ENCODE measurements around the gene MKI67. TPM values are rescaled to one million over a fixed set of nuclear protein-coding genes. Genes with fewer than 3 reads are reported as not detected.

Gene MKI67
- total and polyA plus RNA-seq, 2 donors from 2014 or later: 0.04 to 2.4 TPM

DNA sequence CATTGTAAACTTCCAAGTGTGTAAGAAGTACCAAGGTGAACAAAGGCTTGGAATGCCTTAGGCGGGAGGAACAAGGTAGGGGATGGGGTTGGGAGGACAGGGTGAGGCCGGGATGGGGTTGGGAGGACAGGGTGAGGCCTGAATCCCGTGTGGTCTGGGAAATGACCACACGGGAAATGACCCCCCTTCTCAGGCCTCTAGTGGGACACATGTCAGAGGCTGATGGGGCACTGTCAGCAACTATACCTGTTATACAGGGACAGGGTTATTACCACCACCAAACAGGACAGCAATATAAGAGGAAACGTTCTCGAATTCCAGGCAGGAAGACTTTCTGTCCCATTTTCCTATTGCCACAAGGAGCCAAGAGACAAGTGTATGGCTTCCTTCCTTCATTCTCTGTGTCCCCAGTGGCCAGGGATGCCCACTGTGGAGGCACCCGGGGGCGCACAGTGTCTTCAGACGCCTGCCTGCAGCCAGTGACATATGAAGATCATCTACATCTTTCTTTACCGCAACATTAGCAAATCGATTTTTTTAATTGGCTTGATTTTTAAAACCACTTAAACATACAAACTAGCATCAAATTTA lies 1.3 kb downstream of the MKI67 start:
- Histone ChIP-seq H3K27ac (ENCODE audit: low read depth in 2 of 2, low read length in 2 of 2) (no peak overlapping the region), H3K4me3 (ENCODE audit: low read length in 3 of 3) (peak overlapping the region in 1 of 3 donors; percentile 50), H3K4me1 (ENCODE audit: control insufficient read depth in 2 of 3, insufficient read depth in 2 of 3, low read depth in 1 of 3, low read length in 3 of 3) (peaks cover 0 to 6% (median 0%) of the 10 kb centered on the region in 3 donors), H3K27me3 (ENCODE audit: control insufficient read depth, insufficient read depth, low read length) (no peaks in the 10 kb centered on the region), H3K9me3 (ENCODE audit: control insufficient read depth in 2 of 3, insufficient read depth in 1 of 3, low read length in 3 of 3) (no peaks in the 10 kb centered on the region), H3K36me3 (ENCODE audit: control insufficient read depth in 2 of 3, insufficient read depth in 3 of 3, low read length in 3 of 3) (no peaks in the 10 kb centered on the region), H3K9ac (ENCODE audit: low read length in 3 of 3) (peak overlapping the region in 1 of 3 donors; percentile 27)
- FAIRE-seq (no peak), DNase-seq (peak in 1 of 5 donors; percentile 1)
- intact Hi-C loops (cut with DNase I): no loop called here
- no peak for TF ChIP-seq CTCF (IDR thresholded peaks at IDR 0.05; ENCODE audit: borderline replicate concordance, extremely low read depth, insufficient read depth)

GRCh38 chr10:128123846-128124245 lies 2.4 kb downstream of the MKI67 start:
- no peak overlapping the region for H3K27ac ChIP-seq (ENCODE audit: low read depth in 2 of 2, low read length in 2 of 2)
- no peaks in the 10 kb centered on the region for H3K27me3 ChIP-seq (ENCODE audit: control insufficient read depth, insufficient read depth, low read length)
- H3K4me1 ChIP-seq (ENCODE audit: control insufficient read depth in 2 of 3, insufficient read depth in 2 of 3, low read depth in 1 of 3, low read length in 3 of 3): peaks cover 0 to 6% (median 0%) of the 10 kb centered on the region in 3 donors
- no peak for TF ChIP-seq CTCF (IDR thresholded peaks at IDR 0.05; ENCODE audit: borderline replicate concordance, extremely low read depth, insufficient read depth)
- H3K36me3 ChIP-seq (ENCODE audit: control insufficient read depth in 2 of 3, insufficient read depth in 3 of 3, low read length in 3 of 3): no peaks in the 10 kb centered on the region
- intact Hi-C loops (cut with DNase I): no loop called here
- FAIRE-seq: no peak
- no peak overlapping the region for H3K4me3 ChIP-seq (ENCODE audit: low read length in 3 of 3)
- DNase-seq: no peak
- no peak overlapping the region for H3K9ac ChIP-seq (ENCODE audit: low read length in 3 of 3)
- H3K9me3 ChIP-seq (ENCODE audit: control insufficient read depth in 2 of 3, insufficient read depth in 1 of 3, low read length in 3 of 3): no peaks in the 10 kb centered on the region

DNA sequence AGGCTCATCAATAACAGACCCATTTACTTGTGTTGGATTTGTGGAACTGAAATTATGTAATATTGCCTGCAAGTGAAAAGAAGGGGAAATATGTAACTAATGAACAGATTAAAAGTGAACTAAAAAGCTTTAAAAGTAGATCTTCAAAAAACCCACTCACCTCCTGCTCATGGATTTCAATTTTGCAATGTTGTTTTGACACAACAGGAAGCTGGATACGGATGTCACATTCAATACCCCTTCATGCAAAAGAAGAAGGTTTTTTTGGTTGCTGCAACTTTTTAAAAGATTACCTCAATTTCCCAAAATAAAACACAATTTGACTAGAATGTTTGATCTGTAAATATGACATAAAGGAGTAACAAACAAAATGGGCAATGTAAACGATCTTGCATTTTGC lies 3.3 kb downstream of the MKI67 start:
- TF ChIP-seq CTCF (IDR thresholded peaks at IDR 0.05; ENCODE audit: borderline replicate concordance, extremely low read depth, insufficient read depth): no peak
- peaks cover 0 to 6% (median 0%) of the 10 kb centered on the region in 3 donors for H3K4me1 ChIP-seq (ENCODE audit: control insufficient read depth in 2 of 3, insufficient read depth in 2 of 3, low read depth in 1 of 3, low read length in 3 of 3)
- no peak overlapping the region for H3K27ac ChIP-seq (ENCODE audit: low read depth in 2 of 2, low read length in 2 of 2)
- H3K27me3 ChIP-seq (ENCODE audit: control insufficient read depth, insufficient read depth, low read length): no peaks in the 10 kb centered on the region
- intact Hi-C loops (cut with DNase I): no loop called here
- no peak overlapping the region for H3K4me3 ChIP-seq (ENCODE audit: low read length in 3 of 3)
- FAIRE-seq (no peak), DNase-seq (no peak)
- no peaks in the 10 kb centered on the region for H3K36me3 ChIP-seq (ENCODE audit: control insufficient read depth in 2 of 3, insufficient read depth in 3 of 3, low read length in 3 of 3)
- H3K9ac ChIP-seq (ENCODE audit: low read length in 3 of 3): no peak overlapping the region
- H3K9me3 ChIP-seq (ENCODE audit: control insufficient read depth in 2 of 3, insufficient read depth in 1 of 3, low read length in 3 of 3): no peaks in the 10 kb centered on the region
